ENCODE data around the gene GLIS1. TPM values are rescaled to one million over a fixed set of nuclear protein-coding genes. Genes with fewer than 3 reads are reported as not detected.

The GLIS1 gene
- total and polyA plus RNA-seq, 2 of the 8 experiments (the other 6 are each of a cell fraction or from before 2014, with no cell fraction given), result 0.15 to 0.22 TPM

- Histone ChIP-seq H3K79me2 (ENCODE audit: control insufficient read depth in 1 of 2, insufficient read depth in 2 of 2, low read length in 2 of 2) (no peaks in the 10 kb centered on the region), H3K56ac (replicated peaks; ENCODE audit: insufficient read length, low read depth, low read length) (no peak overlapping the region), H3K4ac (replicated peaks; ENCODE audit: insufficient read length, low read depth, low read length) (no peak overlapping the region), H2BK12ac (ENCODE audit: low read depth, low read length) (no peak overlapping the region), H4K5ac (ENCODE audit: insufficient read length, low read depth, low read length) (no peak overlapping the region), H3K18ac (ENCODE audit: extremely low read depth, low read length) (no peak overlapping the region), H3K27ac (ENCODE audit: low read depth, low read length) (no peak overlapping the region), H3K9me3 (ENCODE audit: insufficient read depth in 2 of 2, low read depth in 1 of 2, low read length in 1 of 2) (no peaks in the 10 kb centered on the region), H3K27me3 (replicated peaks in 1 of 4; ENCODE audit: control insufficient read depth in 3 of 4, extremely low read depth in 1 of 4, insufficient read depth in 3 of 4, low read length in 3 of 4) (no peaks in the 10 kb centered on the region; a peak in 1 of 7 replicates), H2BK5ac (ENCODE audit: low read depth, low read length) (no peak overlapping the region), H2BK15ac (ENCODE audit: low read length) (no peak overlapping the region), H3K36me3 (ENCODE audit: control insufficient read depth in 2 of 4, insufficient read depth in 4 of 4, low read length in 3 of 4) (no peaks in the 10 kb centered on the region), H3K23ac (ENCODE audit: insufficient read length) (no peak overlapping the region), H2AFZ (ENCODE audit: low read length) (no peak overlapping the region), H2BK120ac (replicated peaks; ENCODE audit: low read depth, low read length) (no peak overlapping the region), H2AK5ac (ENCODE audit: low read depth, low read length) (no peak overlapping the region), H4K20me1 (replicated peaks in 1 of 2; ENCODE audit: control insufficient read depth in 1 of 2, insufficient read depth in 2 of 2, low read length in 2 of 2) (no peaks in the 10 kb centered on the region), H4K91ac (replicated peaks; ENCODE audit: insufficient read length, low read length) (no peak overlapping the region), H3K4me2 (ENCODE audit: insufficient read depth in 1 of 2, low read depth in 2 of 2, low read length in 2 of 2) (no peak overlapping the region), H3K4me1 (replicated peaks in 1 of 4; ENCODE audit: control insufficient read depth in 3 of 4, insufficient read depth in 4 of 4, low read length in 3 of 4) (peaks cover 0 to 3% (median 1%) of the 10 kb centered on the region in 4 experiments; a peak in 3 of 7 replicates), H3K79me1 (ENCODE audit: low read depth, low read length) (no peaks in the 10 kb centered on the region), H4K8ac (ENCODE audit: extremely low read depth, insufficient read depth, low read length) (no peak overlapping the region), H3K23me2 (ENCODE audit: low read depth, low read length) (no peaks in the 10 kb centered on the region), H3K9ac (replicated peaks in 1 of 4; ENCODE audit: extremely low read depth in 1 of 4, low read depth in 3 of 4, low read length in 3 of 4) (no peak overlapping the region), H3K4me3 (ENCODE audit: extremely low read depth in 1 of 4, insufficient read depth in 2 of 4, low read depth in 3 of 4, low read length in 4 of 4) (no peak overlapping the region), H2BK20ac (ENCODE audit: low read length) (no peak overlapping the region), H3K14ac (ENCODE audit: insufficient read length) (no peak overlapping the region)
- FAIRE-seq, result no peak
- no peak for DNase-seq (ENCODE audit: low read depth in 1 of 2, low spot score in 2 of 2)
- 90% methylated on average over 7 of the region's 7 CpGs; no CpG with 5 or more reads in 1 of the 2 experiments for WGBS, 2 experiments (ENCODE audit: extremely low coverage in 1 of 2, insufficient coverage in 1 of 2, insufficient read length in 1 of 2, insufficient replicate concordance in 2 of 2, low coverage in 1 of 2, low lambda C conversion rate in 2 of 2, missing lambda C conversion rate in 1 of 2)
- ChIA-PET POLR2A (ENCODE audit: partially characterized antibody) (no interaction called here), CTCF (ENCODE audit: partially characterized antibody) (interaction anchor here (0.6 to 5.8 kb wide), 11 partner anchors 10 to 449 kb away, joined by 3 to 50 read pairs (median 5); partner anchors contain the start of gene GLIS1)
- TF ChIP-seq POLR2A (IDR thresholded peaks at IDR 0.05; ENCODE audit: control extremely low read depth in 1 of 2, low read depth in 2 of 2, low read length in 2 of 2), result no peak
- TF ChIP-seq CREB1 (IDR thresholded peaks at IDR 0.05), result no peak
- TF ChIP-seq SP2 (IDR thresholded peaks at IDR 0.05; ENCODE audit: low read length), result no peak
- no peak for TF ChIP-seq CBX5 (IDR thresholded peaks at IDR 0.05; ENCODE audit: low read depth, low read length)
- TF ChIP-seq GABPA (IDR thresholded peaks at IDR 0.05; ENCODE audit: borderline replicate concordance, insufficient read depth, low read length), result no peak
- TF ChIP-seq CHD2 (IDR thresholded peaks at IDR 0.05; ENCODE audit: low read length), result no peak
- TF ChIP-seq, protein P1, sequence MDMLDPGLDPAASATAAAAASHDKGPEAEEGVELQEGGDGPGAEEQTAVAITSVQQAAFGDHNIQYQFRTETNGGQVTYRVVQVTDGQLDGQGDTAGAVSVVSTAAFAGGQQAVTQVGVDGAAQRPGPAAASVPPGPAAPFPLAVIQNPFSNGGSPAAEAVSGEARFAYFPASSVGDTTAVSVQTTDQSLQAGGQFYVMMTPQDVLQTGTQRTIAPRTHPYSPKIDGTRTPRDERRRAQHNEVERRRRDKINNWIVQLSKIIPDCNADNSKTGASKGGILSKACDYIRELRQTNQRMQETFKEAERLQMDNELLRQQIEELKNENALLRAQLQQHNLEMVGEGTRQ (IDR thresholded peaks at IDR 0.05; ENCODE audit: low read length), result no peak
- TF ChIP-seq RNF2 (IDR thresholded peaks at IDR 0.05; ENCODE audit: borderline replicate concordance, low read depth, low read length, missing control alignments, poor library complexity, severe bottlenecking), result no peak
- TF ChIP-seq SRF (IDR thresholded peaks at IDR 0.05; ENCODE audit: low read depth, low read length), result no peak
- no peak for TF ChIP-seq SP1 (IDR thresholded peaks at IDR 0.05; ENCODE audit: low read depth, low read length)
- TF ChIP-seq NRF1 (IDR thresholded peaks at IDR 0.05; ENCODE audit: low read depth, low read length), result no peak
- TF ChIP-seq POU5F1 (IDR thresholded peaks at IDR 0.05; ENCODE audit: low read depth, low read length), result no peak
- no peak for TF ChIP-seq HDAC6 (IDR thresholded peaks at IDR 0.05; ENCODE audit: low read depth, low read length)
- TF ChIP-seq BCL11A (IDR thresholded peaks at IDR 0.05; ENCODE audit: low read depth in 2 of 2, low read length in 2 of 2), result no peak
Observed at GRCh38 chr1:53727461-53728092, 11.4 kb downstream of the GLIS1 start.

Data from H1 (cell line).